ENCODE measurements around the gene PXDN.

The PXDN gene

DNA sequence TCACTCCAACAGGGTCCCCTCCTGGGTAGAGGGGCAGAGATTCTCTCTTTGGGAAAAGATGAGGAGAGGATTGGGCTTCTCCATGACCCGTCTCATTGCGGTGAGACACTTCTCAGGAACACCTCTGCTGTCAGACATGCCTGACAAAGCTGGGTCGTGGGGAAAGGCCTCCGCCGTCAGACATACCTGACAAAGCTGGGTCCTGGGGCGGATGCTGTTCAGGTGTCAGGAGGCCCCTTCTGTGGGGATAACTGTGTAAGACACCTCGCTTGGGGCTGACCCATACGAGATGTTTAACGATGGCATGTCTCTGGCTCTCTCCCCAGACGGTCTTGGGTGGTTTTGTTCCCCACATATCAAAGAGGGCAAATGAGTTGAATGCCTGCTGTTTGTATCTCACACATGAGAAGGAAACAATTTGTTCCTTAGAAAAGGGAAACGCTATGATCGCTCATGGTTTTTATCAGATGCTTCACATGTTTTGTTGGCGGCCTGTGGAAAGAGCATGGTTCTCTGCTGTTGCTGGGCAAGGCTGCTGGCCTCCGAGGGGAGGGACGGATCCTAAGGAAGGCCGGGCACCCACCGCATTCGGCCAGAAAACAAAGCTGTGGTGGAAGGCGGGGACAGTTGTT is 40.8 kb upstream of the PXDN start:
- Histone ChIP-seq H3K36me3 (ENCODE audit: insufficient read depth, low read length) (no peaks in the 10 kb centered on the region), H2AFZ (ENCODE audit: low read depth, low read length) (no peak overlapping the region), H3K27ac (ENCODE audit: low read length) (no peak overlapping the region), H3K9ac (ENCODE audit: low read depth, low read length) (no peak overlapping the region), H4K20me1 (ENCODE audit: insufficient read depth, low read length) (no peaks in the 10 kb centered on the region), H3K79me2 (ENCODE audit: insufficient read depth, low read length) (no peaks in the 10 kb centered on the region), H3K4me3 (ENCODE audit: low read depth in 1 of 2, low read length in 2 of 2) (no peak overlapping the region), H3K4me2 (ENCODE audit: insufficient read depth, low read length) (no peak overlapping the region), H3K27me3 (ENCODE audit: insufficient read depth, low read length, poor library complexity) (no peaks in the 10 kb centered on the region), H3K4me1 (ENCODE audit: insufficient read depth, low read length) (no peaks in the 10 kb centered on the region), H3K9me3 (ENCODE audit: insufficient read depth, low read length, severe bottlenecking) (no peaks in the 10 kb centered on the region)
- DNase-seq = no peak
- ATAC-seq (ENCODE audit: insufficient read depth, low read depth) = no peak
- no peak for TF ChIP-seq EZH2 (IDR thresholded peaks at IDR 0.05; ENCODE audit: borderline replicate concordance, low read depth, low read length, severe bottlenecking)
- TF ChIP-seq, protein P1, sequence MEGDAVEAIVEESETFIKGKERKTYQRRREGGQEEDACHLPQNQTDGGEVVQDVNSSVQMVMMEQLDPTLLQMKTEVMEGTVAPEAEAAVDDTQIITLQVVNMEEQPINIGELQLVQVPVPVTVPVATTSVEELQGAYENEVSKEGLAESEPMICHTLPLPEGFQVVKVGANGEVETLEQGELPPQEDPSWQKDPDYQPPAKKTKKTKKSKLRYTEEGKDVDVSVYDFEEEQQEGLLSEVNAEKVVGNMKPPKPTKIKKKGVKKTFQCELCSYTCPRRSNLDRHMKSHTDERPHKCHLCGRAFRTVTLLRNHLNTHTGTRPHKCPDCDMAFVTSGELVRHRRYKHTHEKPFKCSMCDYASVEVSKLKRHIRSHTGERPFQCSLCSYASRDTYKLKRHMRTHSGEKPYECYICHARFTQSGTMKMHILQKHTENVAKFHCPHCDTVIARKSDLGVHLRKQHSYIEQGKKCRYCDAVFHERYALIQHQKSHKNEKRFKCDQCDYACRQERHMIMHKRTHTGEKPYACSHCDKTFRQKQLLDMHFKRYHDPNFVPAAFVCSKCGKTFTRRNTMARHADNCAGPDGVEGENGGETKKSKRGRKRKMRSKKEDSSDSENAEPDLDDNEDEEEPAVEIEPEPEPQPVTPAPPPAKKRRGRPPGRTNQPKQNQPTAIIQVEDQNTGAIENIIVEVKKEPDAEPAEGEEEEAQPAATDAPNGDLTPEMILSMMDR (IDR thresholded peaks at IDR 0.05; ENCODE audit: borderline replicate concordance, extremely low read depth, low read length, poor library complexity, severe bottlenecking) = no peak

DNA sequence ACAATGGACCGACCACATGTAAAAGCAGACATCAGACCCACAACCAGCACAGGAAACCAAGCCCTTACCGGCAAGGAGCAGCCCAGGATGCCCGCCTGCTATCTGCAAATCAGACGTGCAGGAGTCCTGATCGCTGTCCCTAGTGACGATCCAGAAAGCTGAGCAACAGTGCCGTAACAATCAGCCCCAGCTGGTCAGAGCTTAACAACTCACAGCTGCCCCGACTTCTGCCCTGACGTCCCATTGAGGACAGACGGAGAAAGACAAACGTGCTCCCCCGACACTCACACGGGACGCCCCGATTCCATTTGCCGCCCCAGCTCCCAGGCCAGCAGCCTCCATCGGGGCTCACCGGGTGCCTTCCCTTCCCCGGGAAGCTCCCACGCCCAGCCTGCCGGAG is 39.8 kb upstream of the PXDN start:
- no peak for DNase-seq
- no peak overlapping the region for H3K27ac ChIP-seq (ENCODE audit: low read length)
- H3K4me3 ChIP-seq (ENCODE audit: low read depth in 1 of 2, low read length in 2 of 2) = no peak overlapping the region
- no peaks in the 10 kb centered on the region for H3K27me3 ChIP-seq (ENCODE audit: insufficient read depth, low read length, poor library complexity)
- no peak overlapping the region for H2AFZ ChIP-seq (ENCODE audit: low read depth, low read length)
- no peak for ATAC-seq (ENCODE audit: insufficient read depth, low read depth)
- H3K9ac ChIP-seq (ENCODE audit: low read depth, low read length) = no peak overlapping the region
- TF ChIP-seq, protein P1 (IDR thresholded peaks at IDR 0.05; ENCODE audit: borderline replicate concordance, extremely low read depth, low read length, poor library complexity, severe bottlenecking) = no peak
- no peak for TF ChIP-seq EZH2 (IDR thresholded peaks at IDR 0.05; ENCODE audit: borderline replicate concordance, low read depth, low read length, severe bottlenecking)
- H3K4me2 ChIP-seq (ENCODE audit: insufficient read depth, low read length) = no peak overlapping the region
- no peaks in the 10 kb centered on the region for H3K4me1 ChIP-seq (ENCODE audit: insufficient read depth, low read length)
- no peaks in the 10 kb centered on the region for H3K79me2 ChIP-seq (ENCODE audit: insufficient read depth, low read length)
- H3K36me3 ChIP-seq (ENCODE audit: insufficient read depth, low read length) = no peaks in the 10 kb centered on the region
- no peaks in the 10 kb centered on the region for H4K20me1 ChIP-seq (ENCODE audit: insufficient read depth, low read length)
- no peaks in the 10 kb centered on the region for H3K9me3 ChIP-seq (ENCODE audit: insufficient read depth, low read length, severe bottlenecking)

DNA sequence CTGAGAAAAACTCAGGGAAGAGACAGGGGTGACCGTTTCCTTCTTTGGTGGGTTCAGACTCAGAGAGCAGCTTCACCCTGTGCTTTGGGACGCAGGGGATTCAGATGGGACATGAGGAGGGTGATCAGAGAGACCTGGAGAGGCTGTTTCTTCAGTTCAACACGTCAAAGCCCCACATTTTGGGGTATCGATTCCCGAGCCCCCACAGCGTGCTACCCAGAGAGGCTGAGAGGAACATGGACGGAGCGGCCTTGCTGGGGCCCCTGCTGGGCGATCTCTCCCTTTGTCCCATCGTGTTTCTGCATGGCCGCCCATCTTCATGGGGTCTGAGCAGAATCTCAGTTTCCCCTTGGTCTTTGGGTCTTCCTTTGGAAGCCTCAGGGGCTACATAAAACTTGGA is 38.2 kb upstream of the PXDN start:
- Histone ChIP-seq H3K4me3 (ENCODE audit: low read depth in 1 of 2, low read length in 2 of 2) (no peak overlapping the region), H3K27me3 (ENCODE audit: insufficient read depth, low read length, poor library complexity) (no peaks in the 10 kb centered on the region), H2AFZ (ENCODE audit: low read depth, low read length) (no peak overlapping the region), H3K9ac (ENCODE audit: low read depth, low read length) (no peak overlapping the region), H3K79me2 (ENCODE audit: insufficient read depth, low read length) (no peaks in the 10 kb centered on the region), H4K20me1 (ENCODE audit: insufficient read depth, low read length) (no peaks in the 10 kb centered on the region), H3K27ac (ENCODE audit: low read length) (no peak overlapping the region), H3K4me1 (ENCODE audit: insufficient read depth, low read length) (no peaks in the 10 kb centered on the region), H3K36me3 (ENCODE audit: insufficient read depth, low read length) (no peaks in the 10 kb centered on the region), H3K4me2 (ENCODE audit: insufficient read depth, low read length) (no peak overlapping the region), H3K9me3 (ENCODE audit: insufficient read depth, low read length, severe bottlenecking) (no peaks in the 10 kb centered on the region)
- DNase-seq (no peak), ATAC-seq (ENCODE audit: insufficient read depth, low read depth) (no peak)
- TF ChIP-seq, protein P1 (IDR thresholded peaks at IDR 0.05; ENCODE audit: borderline replicate concordance, extremely low read depth, low read length, poor library complexity, severe bottlenecking) = no peak
- no peak for TF ChIP-seq EZH2 (IDR thresholded peaks at IDR 0.05; ENCODE audit: borderline replicate concordance, low read depth, low read length, severe bottlenecking)
